A549 (cell line): ENCODE data around the gene SLC23A2.

ENCODE experiments used
- POLR2A ChIP-seq: IDR thresholded peaks from 2 replicates; pipeline ENCODE4 v1.6.1; 2012; ENCODE audit warnings: mild to moderate bottlenecking, low read length
- TF ChIP-seq, protein P1 (sequence below): fragments of >200 bp; sonication (Bioruptor Twin); formaldehyde crosslinking; IDR thresholded peaks from 3 replicates; pipeline ENCODE4 v1.5.1; 2016

DNA sequence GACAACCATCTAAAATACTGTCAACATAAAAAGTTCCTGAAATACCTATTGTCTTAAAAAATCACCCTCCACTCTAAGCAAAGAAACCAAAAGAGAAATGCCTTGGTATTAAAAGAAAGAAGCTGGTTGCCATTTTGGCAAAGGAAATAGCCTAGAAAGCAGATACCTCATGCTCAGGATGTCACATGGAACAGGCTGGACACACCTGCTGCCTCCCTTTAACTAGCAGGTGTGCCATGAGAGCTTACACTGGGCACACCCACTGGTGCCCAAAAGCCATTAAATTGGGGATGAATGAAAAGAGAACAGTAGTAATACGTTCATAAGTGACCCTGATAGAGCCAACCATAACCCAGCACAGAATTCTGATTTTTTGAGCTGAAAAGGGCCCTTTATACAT lies 1.5 kb downstream of the SLC23A2 start:
- TF ChIP-seq, protein P1, sequence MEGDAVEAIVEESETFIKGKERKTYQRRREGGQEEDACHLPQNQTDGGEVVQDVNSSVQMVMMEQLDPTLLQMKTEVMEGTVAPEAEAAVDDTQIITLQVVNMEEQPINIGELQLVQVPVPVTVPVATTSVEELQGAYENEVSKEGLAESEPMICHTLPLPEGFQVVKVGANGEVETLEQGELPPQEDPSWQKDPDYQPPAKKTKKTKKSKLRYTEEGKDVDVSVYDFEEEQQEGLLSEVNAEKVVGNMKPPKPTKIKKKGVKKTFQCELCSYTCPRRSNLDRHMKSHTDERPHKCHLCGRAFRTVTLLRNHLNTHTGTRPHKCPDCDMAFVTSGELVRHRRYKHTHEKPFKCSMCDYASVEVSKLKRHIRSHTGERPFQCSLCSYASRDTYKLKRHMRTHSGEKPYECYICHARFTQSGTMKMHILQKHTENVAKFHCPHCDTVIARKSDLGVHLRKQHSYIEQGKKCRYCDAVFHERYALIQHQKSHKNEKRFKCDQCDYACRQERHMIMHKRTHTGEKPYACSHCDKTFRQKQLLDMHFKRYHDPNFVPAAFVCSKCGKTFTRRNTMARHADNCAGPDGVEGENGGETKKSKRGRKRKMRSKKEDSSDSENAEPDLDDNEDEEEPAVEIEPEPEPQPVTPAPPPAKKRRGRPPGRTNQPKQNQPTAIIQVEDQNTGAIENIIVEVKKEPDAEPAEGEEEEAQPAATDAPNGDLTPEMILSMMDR = no peak
- TF ChIP-seq POLR2A = no peak
